Measurements from ENCODE around the gene ATP8A2. TPM values are rescaled to one million over a fixed set of nuclear protein-coding genes. Genes with fewer than 3 reads are reported as not detected.

Gene ATP8A2
- total RNA-seq, 4 donors from 2014 or later = not detected

- no peaks in the 10 kb centered on the region for H3K36me3 ChIP-seq
- no peak overlapping the region for H3K4me3 ChIP-seq
- in situ Hi-C loops (cut with MboI; ENCODE audit: low sequenced_read_pairs in 4 of 4) = no loop called here
- DNase-seq (no peak), ATAC-seq (no peak)
- TF ChIP-seq POLR2A (IDR thresholded peaks at IDR 0.05) (no peak), CTCF (IDR thresholded peaks at IDR 0.05 in 4 of 5, conservative IDR thresholded peaks at IDR 0.05 in 1 of 5) (no peak)
- H3K4me1 ChIP-seq = peaks cover 0 to 8% of the 10 kb centered on the region in 2 donors
- no peaks in the 10 kb centered on the region for H3K9me3 ChIP-seq
- no peak overlapping the region for H3K27ac ChIP-seq
- intact Hi-C loops (cut with DNase I; ENCODE audit: low total_unique reads) = no loop called here
- no peaks in the 10 kb centered on the region for H3K27me3 ChIP-seq
Measured at GRCh38 chr13:25659091-25659795, 287.5 kb downstream of the ATP8A2 start.

- H3K27ac ChIP-seq = no peak overlapping the region
- no peak for ATAC-seq
- no peak overlapping the region for H3K4me3 ChIP-seq
Measured at GRCh38 chr13:25660996-25661395, 289.2 kb downstream of the ATP8A2 start.

GRCh38 chr13:25662516-25662915, 290.7 kb downstream of the ATP8A2 start:
- DNase-seq = no peak
- in situ Hi-C loops (cut with MboI; ENCODE audit: low sequenced_read_pairs in 4 of 4) = no loop called here
- peaks cover 0 to 8% of the 10 kb centered on the region in 2 donors for H3K4me1 ChIP-seq
- H3K4me3 ChIP-seq = no peak overlapping the region
- no peak for TF ChIP-seq CTCF (IDR thresholded peaks at IDR 0.05 in 4 of 5, conservative IDR thresholded peaks at IDR 0.05 in 1 of 5)
- TF ChIP-seq POLR2A (IDR thresholded peaks at IDR 0.05) = no peak
- intact Hi-C loops (cut with DNase I; ENCODE audit: low total_unique reads) = no loop called here
- no peaks in the 10 kb centered on the region for H3K27me3 ChIP-seq
- H3K36me3 ChIP-seq = no peaks in the 10 kb centered on the region
- H3K27ac ChIP-seq = no peak overlapping the region
- H3K9me3 ChIP-seq = no peaks in the 10 kb centered on the region
- no peak for ATAC-seq

More at GRCh38 chr13:25660996-25661395, 289.2 kb downstream of the ATP8A2 start:
- H3K9me3 ChIP-seq = no peaks in the 10 kb centered on the region
- H3K36me3 ChIP-seq = no peaks in the 10 kb centered on the region
- TF ChIP-seq CTCF (IDR thresholded peaks at IDR 0.05 in 4 of 5, conservative IDR thresholded peaks at IDR 0.05 in 1 of 5) (no peak), POLR2A (IDR thresholded peaks at IDR 0.05) (no peak)
- in situ Hi-C loops (cut with MboI; ENCODE audit: low sequenced_read_pairs in 4 of 4) (no loop called here), intact Hi-C loops (cut with DNase I; ENCODE audit: low total_unique reads) (no loop called here)
- no peaks in the 10 kb centered on the region for H3K27me3 ChIP-seq
- peaks cover 0 to 8% of the 10 kb centered on the region in 2 donors for H3K4me1 ChIP-seq
- DNase-seq = no peak

GRCh38 chr13:25668345-25668744, 296.6 kb downstream of the ATP8A2 start:
- H3K4me3 ChIP-seq = peak overlapping the region in 1 of 4 donors; percentile 2
- no peak overlapping the region for H3K27ac ChIP-seq
- no peaks in the 10 kb centered on the region for H3K4me1 ChIP-seq
- in situ Hi-C loops (cut with MboI; ENCODE audit: low sequenced_read_pairs in 4 of 4) (no loop called here), intact Hi-C loops (cut with DNase I; ENCODE audit: low total_unique reads) (no loop called here)
- H3K9me3 ChIP-seq = peaks cover 0 to 5% (median 0%) of the 10 kb centered on the region in 3 donors
- DNase-seq (no peak), ATAC-seq (no peak)
- no peaks in the 10 kb centered on the region for H3K36me3 ChIP-seq
- no peak for TF ChIP-seq CTCF (IDR thresholded peaks at IDR 0.05 in 4 of 5, conservative IDR thresholded peaks at IDR 0.05 in 1 of 5)
- no peak for TF ChIP-seq POLR2A (IDR thresholded peaks at IDR 0.05)
- H3K27me3 ChIP-seq = no peaks in the 10 kb centered on the region
